Nephron progenitor cell (in vitro differentiated cells): Measurements from ENCODE around the gene NLRC3.

Source experiments
- DNase-seq: peaks from one replicate; pipeline ENCODE4 v3.0.0; 2021
- H3K27ac Mint-ChIP-seq: 2 replicates; pipeline ENCODE4 v1.8.0; 2021; ENCODE audit warnings: mild to moderate bottlenecking, moderate library complexity, mixed read lengths
- H3K27me3 Mint-ChIP-seq: 2 replicates; pipeline ENCODE4 v1.8.0; 2021; ENCODE audit warnings: mild to moderate bottlenecking, low read depth, mixed read lengths; ENCODE audit not compliant: poor library complexity
- H3K36me3 Mint-ChIP-seq: 2 replicates; pipeline ENCODE4 v1.8.0; 2021; ENCODE audit warnings: low read depth, mixed read lengths
- H3K4me1 Mint-ChIP-seq: 2 replicates; pipeline ENCODE4 v1.8.0; 2021; ENCODE audit warnings: mixed read lengths
- H3K4me3 Mint-ChIP-seq: 2 replicates; pipeline ENCODE4 v1.8.0; 2021; ENCODE audit warnings: mild to moderate bottlenecking, moderate library complexity, mixed read lengths
- H3K9me3 Mint-ChIP-seq: 2 replicates; pipeline ENCODE4 v1.8.0; 2021; ENCODE audit warnings: mild to moderate bottlenecking, moderate library complexity, mixed read lengths
- CTCF ChIP-seq: fragments of 200-600 bp; sonication (generic); IDR thresholded peaks from 2 replicates; pipeline ENCODE4 v1.5.0; 2021; ENCODE audit warnings: antibody characterized with exemption

The NLRC3 gene

DNA sequence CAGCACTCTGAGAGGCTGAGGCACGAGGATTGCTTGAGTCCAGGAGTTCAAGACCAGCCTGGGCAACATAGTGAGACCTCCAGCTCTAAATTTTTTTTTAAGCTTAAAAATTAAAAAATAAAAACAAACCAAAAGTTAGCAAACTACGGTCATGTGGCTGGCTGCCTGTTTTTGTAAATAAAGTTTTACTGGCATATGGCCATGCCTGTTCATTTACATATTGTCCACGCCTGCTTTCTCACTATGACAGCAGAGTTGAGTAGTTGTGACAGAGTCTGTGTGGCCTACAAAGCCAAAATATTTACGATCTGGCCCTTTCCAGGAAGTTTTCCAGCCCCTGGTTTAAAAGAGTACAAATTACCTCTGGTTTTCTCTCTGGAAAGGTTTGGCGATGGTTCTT is 30.9 kb upstream of the NLRC3 start:
- H3K4me1 Mint-ChIP-seq, result peaks cover 27% of the 10 kb centered on the region
- peaks cover 8% of the 10 kb centered on the region for H3K9me3 Mint-ChIP-seq
- H3K27me3 Mint-ChIP-seq, result no peaks in the 10 kb centered on the region
- no peak overlapping the region for H3K27ac Mint-ChIP-seq
- no peak overlapping the region for H3K4me3 Mint-ChIP-seq
- no peak for TF ChIP-seq CTCF
- no peak for DNase-seq
- peaks cover 63% of the 10 kb centered on the region for H3K36me3 Mint-ChIP-seq

GRCh38 chr16:3607634-3608033 is 30.4 kb upstream of the NLRC3 start:
- no peak for TF ChIP-seq CTCF
- no peak overlapping the region for H3K4me3 Mint-ChIP-seq
- no peak overlapping the region for H3K27ac Mint-ChIP-seq
- no peak for DNase-seq
- no peaks in the 10 kb centered on the region for H3K27me3 Mint-ChIP-seq
- H3K4me1 Mint-ChIP-seq, result peaks cover 23% of the 10 kb centered on the region
- H3K9me3 Mint-ChIP-seq, result peaks cover 8% of the 10 kb centered on the region
- H3K36me3 Mint-ChIP-seq, result peaks cover 63% of the 10 kb centered on the region

GRCh38 chr16:3607161-3607560 is 30.0 kb upstream of the NLRC3 start:
- H3K4me1 Mint-ChIP-seq, result peaks cover 20% of the 10 kb centered on the region
- TF ChIP-seq CTCF, result no peak
- H3K27me3 Mint-ChIP-seq, result no peaks in the 10 kb centered on the region
- no peak overlapping the region for H3K4me3 Mint-ChIP-seq
- no peak overlapping the region for H3K27ac Mint-ChIP-seq
- DNase-seq, result no peak
- H3K36me3 Mint-ChIP-seq, result peaks cover 66% of the 10 kb centered on the region
- H3K9me3 Mint-ChIP-seq, result peaks cover 8% of the 10 kb centered on the region

DNA sequence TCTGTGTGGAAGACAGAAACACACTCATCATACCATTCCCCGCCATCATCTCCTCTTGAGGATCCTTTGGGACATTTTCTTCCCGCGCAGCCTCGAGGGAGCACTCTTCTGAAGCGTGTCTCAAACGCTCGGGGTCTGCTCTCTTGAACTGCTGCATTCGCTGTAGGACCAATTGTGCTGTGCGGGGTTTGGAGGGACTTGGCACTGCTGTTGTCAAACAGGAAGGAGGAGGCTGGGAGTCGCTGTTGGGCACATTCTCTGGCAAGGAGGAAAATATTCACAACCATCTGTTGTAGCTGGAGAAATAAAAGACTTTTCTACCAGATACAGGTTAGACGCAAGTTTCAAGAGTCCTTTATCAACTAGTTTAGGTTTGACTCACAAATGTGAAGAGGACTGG is 29.2 kb upstream of the NLRC3 start:
- Mint-ChIP-seq H3K36me3 (peaks cover 69% of the 10 kb centered on the region), H3K9me3 (peaks cover 13% of the 10 kb centered on the region), H3K4me3 (no peak overlapping the region), H3K4me1 (peaks cover 12% of the 10 kb centered on the region), H3K27ac (no peak overlapping the region), H3K27me3 (no peaks in the 10 kb centered on the region)
- no peak for TF ChIP-seq CTCF
- DNase-seq, result no peak

- no peak for TF ChIP-seq CTCF
- no peak overlapping the region for H3K27ac Mint-ChIP-seq
- no peaks in the 10 kb centered on the region for H3K4me1 Mint-ChIP-seq
- H3K36me3 Mint-ChIP-seq, result peaks cover 87% of the 10 kb centered on the region
- no peak overlapping the region for H3K4me3 Mint-ChIP-seq
- DNase-seq, result no peak
- peaks cover 34% of the 10 kb centered on the region for H3K9me3 Mint-ChIP-seq
- H3K27me3 Mint-ChIP-seq, result no peaks in the 10 kb centered on the region
Measured at GRCh38 chr16:3602320-3602653, 25.1 kb upstream of the NLRC3 start.

- Mint-ChIP-seq H3K36me3 (peaks cover 84% of the 10 kb centered on the region), H3K4me3 (no peak overlapping the region), H3K9me3 (peaks cover 34% of the 10 kb centered on the region), H3K27me3 (no peaks in the 10 kb centered on the region), H3K27ac (no peak overlapping the region), H3K4me1 (no peaks in the 10 kb centered on the region)
- no peak for TF ChIP-seq CTCF
- no peak for DNase-seq
Measured at GRCh38 chr16:3601614-3602319, 24.6 kb upstream of the NLRC3 start.
